Esophagus mucosa (tissue), 1 donor: ENCODE results near the gene EGFR. TPM values are rescaled to one million over a fixed set of nuclear protein-coding genes. Genes with fewer than 3 reads are reported as not detected.

Experiments used
- ATAC-seq: fragments of 200-7000 bp; cut with Tn5 transposase; one replicate; pipeline ENCODE4 v1.9.1; 2020
- total RNA-seq: library from RNA; stranded (reverse); gene quantifications from one replicate; pipeline ENCODE4 v1.2.4, GENCODE V29; 2023
- donor health status: DM: yes; HTN: yes; CAD: no.

EGFR gene
- total RNA-seq: 101 TPM

GRCh38 chr7:55018361-55019190 lies at the start of gene EGFR:
EGFR (plus strand) TSS chr7:55019017; CDS start chr7:55019278, 261 bp downstream.
- ATAC-seq: peak; percentile 71

DNA sequence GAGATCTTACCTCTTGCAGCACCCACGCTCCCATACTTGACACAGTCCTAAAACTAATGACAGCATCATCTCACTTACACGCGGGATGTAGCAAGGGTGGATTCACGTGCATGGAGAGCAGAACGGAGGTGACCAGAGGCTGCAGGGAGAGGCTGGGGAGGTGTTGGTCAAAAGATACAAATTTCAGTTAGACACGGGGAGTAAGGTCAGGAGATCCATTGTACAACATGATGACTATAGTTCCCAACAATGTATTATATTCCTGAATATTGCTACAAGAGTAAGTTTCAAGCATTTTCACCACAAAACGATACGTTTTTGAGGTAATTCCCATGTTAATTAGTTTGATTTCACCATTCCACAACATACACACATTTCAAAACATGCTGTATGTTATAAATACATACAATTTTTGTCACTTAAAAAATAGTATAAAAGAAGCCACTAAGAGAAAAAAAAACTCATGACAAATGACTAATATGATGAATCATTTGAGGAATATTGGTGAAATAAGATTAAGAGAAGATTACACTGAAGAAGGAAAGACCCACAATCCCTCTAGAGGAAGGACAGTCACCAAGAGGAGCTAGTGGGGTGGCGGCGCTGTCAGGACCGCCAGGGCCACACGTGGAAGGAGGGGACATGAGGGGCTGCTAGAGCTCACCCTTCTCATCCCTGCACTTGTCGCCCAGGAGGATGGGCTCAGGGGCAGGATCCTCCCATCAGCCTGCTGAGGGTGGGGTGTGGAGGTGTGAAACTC lies 49.4 kb upstream of the EGFR start:
- no peak for ATAC-seq

- no peak for ATAC-seq
These were observed 46.0 kb upstream of the EGFR start for GRCh38 chr7:54972733-54973294.

GRCh38 chr7:54978364-54979116 lies 40.3 kb upstream of the EGFR start:
- no peak for ATAC-seq

DNA sequence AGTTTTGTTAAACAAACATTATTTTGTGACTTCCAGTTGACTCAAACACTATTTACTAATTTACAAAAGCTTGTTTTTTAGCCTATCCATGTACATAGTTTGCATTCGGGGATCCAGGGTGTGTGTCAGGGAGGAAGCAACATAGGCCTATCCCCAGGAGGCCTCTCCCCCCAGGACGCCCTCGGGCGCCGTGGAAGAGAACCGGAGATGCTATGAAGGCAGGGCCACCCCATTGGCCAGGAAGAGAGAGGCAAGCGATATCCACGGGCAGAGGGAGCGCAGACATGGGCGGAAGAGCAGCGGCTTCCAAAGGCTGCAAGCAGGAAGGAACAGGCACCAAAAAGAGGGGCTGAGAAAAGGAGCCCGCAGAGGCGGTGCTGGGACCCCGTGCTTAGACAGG lies 38.3 kb upstream of the EGFR start:
- ATAC-seq: no peak

DNA sequence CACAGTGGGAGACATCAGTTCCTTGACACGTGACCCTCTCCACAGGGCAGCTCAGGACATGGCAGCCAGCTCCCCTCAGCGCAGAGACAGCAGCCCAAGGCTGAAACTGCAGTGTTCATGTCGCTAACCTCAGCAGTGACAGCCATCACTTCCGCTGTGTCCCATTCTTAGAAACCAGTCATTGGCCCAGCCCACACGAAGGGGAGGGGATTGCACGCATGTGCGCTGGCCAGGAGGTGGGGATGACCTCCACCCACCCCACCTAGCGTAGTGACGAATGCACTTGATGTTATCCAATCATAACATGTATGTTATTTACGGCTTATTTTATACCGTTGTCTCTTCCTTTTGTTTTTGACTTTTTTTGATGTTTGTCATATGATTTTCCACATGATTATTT lies 36.9 kb upstream of the EGFR start:
- no peak for ATAC-seq

GRCh38 chr7:54985426-54986330 lies 33.1 kb upstream of the EGFR start:
- no peak for ATAC-seq

DNA sequence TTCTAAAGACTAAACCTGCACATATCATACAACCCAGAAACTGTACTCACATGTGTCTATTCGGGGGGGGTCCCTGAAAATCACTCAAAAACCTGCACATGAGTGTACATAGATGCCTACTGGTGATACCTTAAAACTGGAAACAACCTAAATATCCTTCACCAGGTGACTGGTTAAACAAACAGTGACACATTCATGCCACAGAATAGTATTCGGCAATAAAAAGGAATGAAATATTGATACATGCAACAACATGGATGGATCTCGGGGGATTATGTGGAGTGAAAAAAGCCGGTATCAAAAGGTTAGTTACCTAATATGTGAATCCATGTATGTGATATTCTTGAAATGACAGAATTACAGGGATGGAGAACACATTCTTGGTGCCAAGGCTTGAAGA lies 32.1 kb upstream of the EGFR start:
- ATAC-seq: no peak

GRCh38 chr7:54987772-54988171 lies 31.0 kb upstream of the EGFR start:
- no peak for ATAC-seq

DNA sequence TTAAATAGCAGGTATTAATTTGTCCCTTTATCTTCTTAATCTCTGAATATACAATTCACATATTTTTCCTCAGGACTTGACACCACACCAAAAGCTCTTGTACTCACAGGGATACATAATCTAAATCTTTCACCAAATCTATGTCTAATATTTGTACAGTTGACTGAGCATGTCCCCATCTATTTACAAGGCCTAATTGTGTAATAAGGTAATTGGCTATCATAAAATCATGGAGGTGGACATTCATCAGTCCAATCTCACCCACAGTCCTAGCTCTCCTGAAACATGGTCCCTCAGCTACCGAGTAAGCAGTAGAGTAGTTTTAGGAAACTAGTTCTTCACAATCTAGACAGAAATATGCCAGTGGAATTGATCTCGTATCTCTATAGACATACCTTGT lies 30.3 kb upstream of the EGFR start:
- ATAC-seq: no peak

DNA sequence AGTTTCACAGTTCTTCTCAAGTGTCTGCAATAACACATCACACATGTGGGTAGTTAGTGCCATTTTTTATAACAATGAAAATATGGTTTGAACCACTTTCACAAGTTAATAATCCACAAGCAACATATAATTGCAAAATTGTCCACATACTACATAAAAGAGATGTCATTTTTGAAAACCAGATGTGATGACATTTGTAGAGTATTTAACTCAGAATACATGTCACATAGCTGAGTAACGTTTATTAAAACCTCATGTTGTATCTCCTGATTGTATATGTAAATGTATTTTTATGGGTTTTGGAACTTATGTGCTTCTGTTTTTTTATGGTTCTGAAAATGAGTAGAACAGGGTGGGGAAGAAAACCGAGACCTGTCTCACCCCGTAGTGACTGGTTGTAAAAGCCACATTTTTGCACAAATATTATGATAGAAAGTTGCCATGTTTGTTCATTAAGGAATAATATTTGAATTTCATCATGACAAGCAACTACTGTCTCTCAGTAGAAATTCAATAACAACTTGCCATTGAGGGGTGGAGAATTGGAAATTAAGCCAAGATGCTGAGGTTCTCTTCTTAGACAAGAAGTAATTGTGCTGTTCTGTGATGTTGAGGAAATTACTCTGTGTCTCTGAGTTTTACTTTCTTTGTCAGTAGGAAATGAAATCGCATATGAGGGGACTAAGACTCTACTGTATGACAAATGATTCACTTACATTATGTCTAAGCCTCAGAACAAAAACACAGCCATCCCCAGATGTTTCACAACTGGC lies 29.2 kb upstream of the EGFR start:
- ATAC-seq: no peak

DNA sequence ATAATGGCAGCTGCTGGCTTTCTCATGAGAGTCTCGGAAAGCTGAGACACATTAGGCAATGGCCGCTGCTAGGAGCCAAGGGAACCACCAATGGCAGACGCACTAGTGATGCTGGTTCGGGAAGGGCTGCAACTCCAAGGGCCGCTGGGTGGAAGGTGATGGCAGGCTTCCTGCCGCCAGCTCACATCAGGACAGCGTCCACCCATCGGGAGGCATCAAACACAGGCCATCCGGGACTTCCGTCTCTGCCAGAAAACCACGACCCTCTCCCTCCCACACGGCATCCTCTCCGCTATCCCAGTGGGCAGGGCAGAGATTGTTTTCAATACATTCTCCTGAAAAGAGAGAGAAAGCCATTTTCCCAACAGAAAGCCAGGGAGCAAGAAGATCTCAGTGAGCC lies 27.5 kb upstream of the EGFR start:
- no peak for ATAC-seq

DNA sequence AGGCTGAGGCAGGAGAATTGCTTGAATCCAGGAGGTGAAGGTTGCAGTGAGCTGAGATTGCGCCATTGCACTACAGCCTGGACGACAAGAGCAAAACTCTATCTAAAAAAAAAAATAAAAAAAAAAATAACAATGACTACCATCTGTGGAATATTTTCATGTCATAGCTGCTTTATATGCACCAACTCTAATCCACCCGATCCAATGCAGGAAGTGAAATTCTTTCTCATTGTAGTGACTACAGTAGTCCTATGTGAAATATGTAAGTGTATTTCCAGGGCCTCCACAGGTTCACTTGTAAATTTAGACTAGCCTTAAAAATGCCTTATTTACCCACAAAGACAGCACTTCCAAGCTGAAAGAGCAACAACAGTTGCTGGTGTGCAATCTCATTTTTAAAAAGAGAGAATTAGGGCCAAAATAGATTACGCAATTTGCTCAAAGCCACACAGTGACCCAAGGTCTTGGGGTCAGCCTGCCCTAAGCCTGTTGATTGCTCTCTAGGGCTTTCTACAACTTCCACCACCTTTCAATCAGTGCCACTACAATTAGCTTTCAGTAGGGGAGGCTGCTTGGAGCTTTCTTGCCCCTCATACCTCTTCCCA lies 25.8 kb upstream of the EGFR start:
- no peak for ATAC-seq

DNA sequence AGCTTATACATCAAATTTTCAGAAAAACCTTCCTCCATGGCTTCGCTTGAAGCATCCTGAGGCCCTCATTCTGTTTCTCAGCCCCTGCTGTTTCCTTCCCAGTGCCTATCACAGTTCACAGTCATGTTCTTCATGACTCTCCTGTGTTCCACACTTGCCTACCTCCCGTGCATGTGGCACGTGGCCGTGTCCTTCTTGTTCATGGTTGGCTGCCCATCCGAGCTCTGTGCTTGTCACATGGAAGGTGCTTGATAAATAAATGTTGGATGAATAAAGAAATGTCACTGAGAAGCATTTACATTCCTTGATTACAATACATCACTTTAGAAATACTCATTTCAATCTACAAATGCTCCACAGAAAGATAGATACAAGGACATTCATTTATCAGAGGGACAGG lies 23.7 kb upstream of the EGFR start:
- ATAC-seq: no peak

DNA sequence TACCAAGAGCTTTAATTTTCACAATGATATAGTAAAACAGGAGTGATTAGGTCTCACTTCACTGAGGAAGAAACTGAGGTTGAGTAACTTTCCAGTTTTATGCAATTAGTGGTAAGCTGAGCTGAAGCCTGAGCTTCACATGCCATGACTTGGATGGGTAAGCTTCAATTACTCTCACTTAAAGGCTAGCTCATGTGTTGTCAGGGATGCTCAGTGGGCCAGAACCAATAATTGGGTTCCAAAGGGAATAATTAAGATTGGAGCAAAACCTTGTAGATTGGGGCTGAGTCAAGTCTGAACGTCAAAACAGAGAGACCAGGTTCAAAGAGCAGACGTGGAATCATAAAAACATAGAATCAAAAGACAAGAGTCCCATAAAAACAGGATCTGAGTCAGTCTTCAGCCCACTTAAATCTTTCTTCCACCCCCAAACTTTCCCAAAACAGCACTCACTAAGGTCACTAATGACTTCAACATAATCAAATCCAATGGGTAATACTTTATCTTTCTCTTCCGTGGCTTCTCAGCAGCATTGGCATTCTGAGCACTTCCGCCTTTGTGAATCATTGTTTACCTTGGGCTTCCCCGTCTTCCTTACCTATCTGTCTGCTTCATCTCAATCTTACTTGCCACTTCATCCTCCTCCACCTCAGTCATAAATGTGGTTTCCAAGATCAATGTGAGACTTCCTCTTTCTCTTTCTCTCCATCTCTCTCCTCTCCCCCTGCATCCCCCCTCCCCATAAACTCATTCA lies 23.0 kb upstream of the EGFR start:
- peak; percentile 69 for ATAC-seq

DNA sequence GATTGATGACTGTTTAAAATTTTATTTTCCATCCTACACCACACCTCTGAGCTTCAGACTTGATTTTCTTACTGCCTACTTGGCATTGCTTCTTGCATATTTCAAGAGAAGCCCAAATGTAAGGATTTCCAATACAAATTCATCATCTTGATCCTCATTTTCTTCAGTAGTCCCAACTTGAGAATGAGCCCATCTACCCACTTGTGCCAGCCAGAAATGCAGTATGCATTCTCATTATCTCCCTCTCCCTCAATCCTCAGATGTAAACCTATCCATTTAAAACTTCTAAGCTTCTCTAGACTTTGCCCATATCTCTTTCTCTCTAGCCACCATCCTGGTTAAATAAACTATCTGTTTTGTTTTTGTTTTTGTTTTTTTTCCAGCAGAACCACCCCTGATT lies 22.4 kb upstream of the EGFR start:
- ATAC-seq: no peak

- ATAC-seq: no peak
These were observed 14.2 kb upstream of the EGFR start for GRCh38 chr7:55004579-55004978.

- no peak for ATAC-seq
These were observed 13.5 kb upstream of the EGFR start for GRCh38 chr7:55005241-55005851.

GRCh38 chr7:55006499-55006898 lies 12.3 kb upstream of the EGFR start:
- no peak for ATAC-seq
